Upper lobe of left lung (tissue), 4 donors: ENCODE results near the gene SIRPB1.

Experiments
- CTCF ChIP-seq, 6 experiments: fragments of 450-650 bp in 4 of 6; fragments of 200-600 bp in 2 of 6; sonication (generic) in 2 of 6; IDR thresholded peaks; one replicate each; pipeline ENCODE4 v1.5.1; 2016 to 2019; ENCODE audit warnings: antibody characterized with exemption in 6 of 6
- POLR2AphosphoS5 ChIP-seq, 2 donors: sonication (generic); formaldehyde crosslinking; IDR thresholded peaks; one replicate each; pipeline ENCODE4 v1.5.1; 2017; ENCODE audit warnings: antibody characterized with exemption in 2 of 2

GRCh38 chr20:1636621-1637020, 16.8 kb upstream of the SIRPB1 start:
- no peak for TF ChIP-seq CTCF (IDR thresholded peaks at IDR 0.05)
- TF ChIP-seq POLR2AphosphoS5 (IDR thresholded peaks at IDR 0.05): no peak
